GM18508 (cell line): ENCODE data around the gene SND1.

ENCODE experiments used
- ATAC-seq: cut with Tn5 transposase; IDR thresholded peaks from one replicate; pipeline ENCODE4 v1.9.1; 2021; ENCODE audit warnings: moderate number of reproducible peaks; ENCODE audit not compliant: insufficient read depth, unreplicated experiment

Gene SND1

GRCh38 chr7:127976056-127976737 lies 324.2 kb downstream of the SND1 start:
- no peak for ATAC-seq

GRCh38 chr7:127976738-127977120 lies 324.7 kb downstream of the SND1 start:
- no peak for ATAC-seq

GRCh38 chr7:127978421-127978820 lies 326.4 kb downstream of the SND1 start:
- no peak for ATAC-seq

DNA sequence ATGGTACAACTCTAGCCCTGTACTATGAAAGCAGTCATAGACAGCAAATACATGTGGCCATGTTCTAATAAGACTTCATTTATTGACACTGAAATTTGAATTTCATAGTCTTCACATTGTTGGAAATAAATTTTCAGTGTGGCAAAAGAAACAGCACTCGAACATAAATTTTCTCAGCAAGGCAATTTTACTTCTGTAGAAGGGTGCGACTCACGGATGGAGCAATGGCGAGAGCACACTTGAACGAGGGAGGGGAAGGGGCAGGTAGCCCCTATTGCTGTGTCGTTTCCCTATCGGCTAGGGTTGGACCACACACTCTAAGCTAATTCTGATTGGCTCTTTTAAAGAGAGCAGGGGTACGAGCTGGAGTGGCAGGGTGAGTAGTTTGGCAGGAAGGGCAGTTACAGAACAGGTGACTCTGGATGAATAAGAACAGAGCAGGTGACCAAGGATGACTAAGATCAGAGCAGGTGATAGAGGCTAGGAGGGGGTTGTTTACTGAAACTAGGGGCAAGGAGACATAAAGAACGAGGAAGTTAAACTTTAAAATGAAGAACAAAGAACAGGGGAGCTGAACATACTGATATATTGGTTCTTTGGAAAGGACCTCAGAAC lies 327.2 kb downstream of the SND1 start:
- ATAC-seq = no peak

DNA sequence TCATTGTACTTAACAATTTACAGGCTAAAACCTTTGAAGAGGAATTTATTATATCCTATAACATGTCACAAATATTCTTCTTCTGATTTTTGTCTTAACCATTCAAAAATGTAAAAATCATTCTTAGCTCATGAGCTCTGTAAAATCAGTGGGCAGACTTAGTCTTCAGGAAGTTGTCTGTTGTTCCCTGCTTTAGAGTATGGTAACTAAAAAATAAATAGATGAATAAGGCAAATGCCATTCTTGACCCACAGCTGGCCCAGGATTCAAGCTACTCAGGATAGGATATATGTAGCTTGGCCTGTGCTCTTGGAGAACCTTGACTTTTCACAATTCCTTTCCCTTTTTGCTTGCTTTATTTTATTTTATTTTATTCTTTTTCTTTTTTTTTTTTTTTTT lies 327.7 kb downstream of the SND1 start:
- ATAC-seq = no peak

DNA sequence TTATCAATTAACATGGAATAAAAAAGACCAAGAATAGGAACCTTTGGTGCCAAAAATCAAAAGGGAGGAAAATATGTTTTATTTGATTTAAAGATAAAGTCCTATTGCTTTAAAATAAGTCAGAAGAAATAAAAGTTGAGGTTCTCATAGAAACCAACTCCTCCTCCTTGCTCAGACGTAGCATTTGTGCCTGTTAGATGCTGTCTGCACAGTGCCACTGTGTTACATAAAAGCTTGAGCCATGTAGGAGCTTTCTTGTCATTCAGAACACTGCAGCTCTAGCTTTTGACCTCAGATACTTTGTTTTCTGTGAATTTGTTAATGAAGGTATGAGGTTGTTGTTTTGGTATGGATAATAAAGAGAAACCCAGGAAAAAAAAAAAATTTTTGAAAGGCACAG lies 328.9 kb downstream of the SND1 start:
- no peak for ATAC-seq

- no peak for ATAC-seq
These were observed 330.0 kb downstream of the SND1 start for GRCh38 chr7:127981965-127982364.

DNA sequence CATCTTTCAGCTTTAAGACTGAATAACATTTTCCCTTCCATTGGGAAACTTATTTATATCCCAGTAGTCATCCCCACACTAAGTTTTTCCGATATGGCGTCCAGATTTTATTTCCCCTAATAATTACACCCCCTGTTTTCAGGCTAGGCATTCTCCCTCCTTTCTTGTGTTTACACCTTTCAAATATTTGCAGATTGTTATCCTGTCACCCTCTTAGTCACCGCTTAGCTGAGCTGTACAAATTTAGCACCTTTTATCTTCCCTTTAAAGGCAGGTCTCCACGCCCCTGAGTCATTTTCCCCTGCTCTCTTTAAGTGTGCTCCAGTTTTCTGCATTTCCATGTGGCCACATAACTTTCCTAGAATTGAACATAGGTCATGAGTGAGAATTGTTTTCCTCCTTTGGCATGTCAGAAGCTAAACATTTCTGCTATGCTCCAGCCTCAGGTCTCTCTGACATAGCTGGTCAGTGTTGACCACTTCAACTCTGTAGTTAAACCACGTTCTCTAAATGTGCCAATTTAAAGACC lies 331.9 kb downstream of the SND1 start:
- ATAC-seq = no peak

GRCh38 chr7:127986581-127987521 lies 334.9 kb downstream of the SND1 start:
- no peak for ATAC-seq

- ATAC-seq = no peak
These were observed 336.8 kb downstream of the SND1 start for GRCh38 chr7:127988751-127989150.

DNA sequence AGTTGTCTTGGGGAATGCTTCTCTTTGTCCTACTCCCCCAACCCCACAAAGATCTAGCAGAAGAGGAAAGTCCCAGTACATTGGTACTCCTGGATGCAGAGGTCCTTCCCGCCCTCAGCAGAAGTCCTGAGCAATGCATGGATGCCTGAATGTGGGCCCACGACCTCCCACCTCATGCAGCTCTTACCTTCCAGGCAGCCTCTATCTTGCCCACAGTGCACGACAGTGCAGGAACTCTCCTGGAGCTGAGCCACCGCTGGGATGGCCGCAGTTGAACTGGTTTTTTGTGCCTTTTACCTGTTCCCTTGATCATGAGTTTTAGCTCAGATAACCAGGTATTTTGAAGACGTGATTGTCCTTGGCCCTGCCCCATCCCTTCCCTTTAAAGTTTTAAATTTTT lies 341.3 kb downstream of the SND1 start:
- no peak for ATAC-seq

- no peak for ATAC-seq
These were observed 342.0 kb downstream of the SND1 start for GRCh38 chr7:127993987-127994386.

- no peak for ATAC-seq
These were observed 343.3 kb downstream of the SND1 start for GRCh38 chr7:127995156-127995880.

GRCh38 chr7:127995881-127996215 lies 343.9 kb downstream of the SND1 start:
- ATAC-seq = no peak

DNA sequence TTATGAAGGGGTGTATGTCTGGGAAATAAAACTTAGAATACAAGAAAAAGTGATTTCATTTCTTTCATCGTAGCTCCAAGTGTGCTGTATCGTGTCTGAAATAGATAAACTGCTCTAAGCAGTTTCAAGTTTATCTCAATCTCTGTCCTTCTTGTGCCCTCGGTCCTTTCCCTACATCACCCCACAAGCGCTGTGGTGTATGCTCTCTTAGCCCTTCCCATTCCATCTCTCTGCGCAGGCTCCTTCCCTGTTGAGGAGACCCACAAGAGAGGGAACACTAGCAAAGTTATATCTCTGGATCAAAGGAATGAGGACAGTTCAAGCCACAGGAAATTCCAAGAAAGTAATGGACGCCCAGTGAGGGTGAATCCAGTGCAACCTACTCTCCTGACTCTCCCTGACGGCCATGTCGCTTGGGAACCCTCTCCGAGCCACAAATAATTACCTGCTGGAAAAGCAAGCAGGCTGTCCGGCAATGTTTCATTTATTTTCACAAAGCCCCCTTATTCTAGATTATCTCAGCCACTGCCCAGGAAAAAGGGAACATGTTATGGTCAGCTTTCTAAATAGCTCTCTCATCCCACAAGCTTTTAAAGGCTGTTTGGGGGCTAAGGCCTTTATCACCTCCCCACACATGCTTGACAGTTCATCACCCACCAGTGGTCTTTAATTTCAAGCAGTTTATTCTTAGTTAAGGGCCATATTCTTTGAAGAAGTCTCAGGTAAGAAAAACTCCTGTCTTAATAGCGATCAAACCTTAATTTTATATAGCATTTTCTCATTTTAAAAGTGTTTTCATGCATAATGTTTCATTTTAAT lies 344.5 kb downstream of the SND1 start:
- ATAC-seq = no peak

GRCh38 chr7:127997226-127997922 lies 345.4 kb downstream of the SND1 start:
- ATAC-seq = no peak

GRCh38 chr7:127998671-127999070 lies 346.7 kb downstream of the SND1 start:
- ATAC-seq = no peak

DNA sequence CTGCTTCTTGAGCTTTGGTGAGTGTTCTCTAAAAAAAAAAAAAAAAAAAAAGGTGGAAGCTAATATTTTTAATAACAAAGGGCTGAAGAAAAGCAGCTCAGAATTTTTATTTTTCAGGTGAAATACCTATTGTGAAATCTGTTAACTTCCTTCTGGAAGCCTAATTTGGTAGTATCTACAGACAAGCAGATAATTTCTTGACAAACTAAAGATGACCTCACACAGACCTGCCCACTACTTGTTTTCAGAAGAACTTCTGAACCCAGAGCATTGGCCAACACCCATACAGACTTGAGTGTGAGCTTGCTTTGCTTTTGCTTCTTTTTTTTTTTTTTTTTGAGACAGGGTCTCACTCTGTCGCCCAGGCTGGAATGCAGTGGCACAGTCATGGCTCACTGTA lies 348.1 kb downstream of the SND1 start:
- ATAC-seq = no peak

DNA sequence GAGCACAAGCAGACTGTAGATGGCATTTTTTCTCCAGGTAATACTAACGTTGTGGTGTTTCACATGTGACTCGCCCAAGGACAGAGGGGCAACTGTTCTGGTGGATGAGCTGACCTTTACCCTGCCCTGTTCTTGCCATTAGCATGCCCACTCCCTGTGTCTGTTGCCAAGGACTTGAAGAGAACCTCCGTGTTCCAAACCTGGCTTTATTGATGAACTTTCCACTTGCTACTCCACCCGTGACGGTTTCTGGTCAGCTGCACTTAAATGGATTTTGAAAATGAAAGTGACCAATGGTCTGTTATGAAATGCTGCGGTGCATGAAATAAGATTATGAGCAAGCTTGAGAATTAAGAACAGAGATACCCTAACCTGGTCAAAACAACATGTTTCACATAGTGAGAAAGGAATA lies 348.9 kb downstream of the SND1 start:
- no peak for ATAC-seq
